HG02763 (cell line): ENCODE results near the gene MRPL58.
"Not testable (repeated sequence)": the region's sequence is repeated elsewhere in the genome, so short reads cannot be mapped to it uniquely, and the experiment has no call there.

Experiments used
- ATAC-seq: cut with Tn5 transposase; IDR thresholded peaks from one replicate; pipeline ENCODE4 v1.9.1; 2021; ENCODE audit warnings: mild to moderate bottlenecking, moderate library complexity; ENCODE audit not compliant: unreplicated experiment

MRPL58 gene

DNA sequence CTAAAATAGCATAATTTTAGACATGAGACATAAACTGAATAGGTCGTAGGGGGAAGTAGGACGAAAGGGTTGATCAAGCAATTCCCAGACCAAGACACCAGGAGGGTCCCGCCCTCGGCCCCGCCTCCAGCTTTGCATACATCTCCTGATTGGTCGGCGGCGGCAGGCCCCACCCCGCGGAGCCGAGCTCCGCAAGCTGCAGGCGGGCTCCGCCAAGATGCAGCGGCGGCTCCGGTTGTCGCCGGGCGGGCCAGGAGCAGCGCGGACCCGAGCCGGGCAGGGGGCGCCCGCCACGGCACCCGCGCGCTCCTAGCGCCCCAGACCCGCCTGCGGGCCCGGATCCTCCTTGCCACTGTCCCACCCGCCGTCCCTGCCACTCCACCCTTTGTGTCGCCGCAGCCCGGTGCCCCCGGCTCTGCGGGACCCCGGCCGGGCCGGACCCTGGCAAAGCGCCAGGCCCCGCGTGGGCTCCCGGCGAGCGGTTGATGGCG lies 25.0 kb upstream of the MRPL58 start, which contains the start of gene CDR2L:
Gene CDR2L (plus strand): TSS at position 215 of the 491 bp plus-strand sequence. CDS start 412 bp downstream, outside the sequence.
- peak; percentile 78 for ATAC-seq

DNA sequence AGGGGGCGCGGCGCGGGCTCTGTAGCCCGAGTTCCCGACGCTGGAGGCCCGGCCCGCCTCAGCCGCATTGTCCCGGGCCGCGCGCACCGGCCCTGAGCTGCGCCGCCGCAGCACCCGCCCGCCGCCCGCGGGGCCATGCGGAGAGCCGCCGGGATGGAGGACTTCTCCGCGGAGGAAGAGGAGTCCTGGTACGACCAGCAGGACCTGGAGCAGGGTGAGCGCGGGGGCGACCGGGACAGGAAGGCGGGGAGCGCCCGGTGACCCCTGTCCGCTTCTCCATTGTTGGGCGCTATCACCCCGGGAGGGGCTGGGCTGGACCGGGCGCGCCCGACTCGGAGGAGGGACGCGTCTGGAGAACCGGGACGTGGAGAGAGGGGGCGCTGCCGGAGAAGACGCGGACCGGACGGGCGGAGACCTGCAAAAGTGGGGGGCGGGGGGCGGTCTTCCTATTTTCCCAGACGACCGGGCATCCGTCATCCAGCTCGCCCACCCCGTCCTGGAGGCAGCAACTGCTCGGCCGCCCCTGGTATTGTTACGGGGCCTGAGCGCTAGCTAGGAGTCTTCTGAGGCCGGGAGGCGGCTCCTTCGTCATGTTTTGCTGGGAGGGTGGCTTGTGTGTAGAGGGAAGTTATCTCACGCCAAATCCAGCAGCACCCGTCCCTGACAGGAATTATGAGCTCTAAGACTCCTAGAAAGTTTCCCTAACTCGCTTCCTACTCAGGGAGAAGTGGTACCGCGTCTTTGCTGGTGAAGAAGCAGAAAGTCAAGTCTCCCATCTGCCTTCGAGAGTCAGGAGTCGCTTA lies 24.4 kb upstream of the MRPL58 start:
- ATAC-seq: peak; percentile 24

DNA sequence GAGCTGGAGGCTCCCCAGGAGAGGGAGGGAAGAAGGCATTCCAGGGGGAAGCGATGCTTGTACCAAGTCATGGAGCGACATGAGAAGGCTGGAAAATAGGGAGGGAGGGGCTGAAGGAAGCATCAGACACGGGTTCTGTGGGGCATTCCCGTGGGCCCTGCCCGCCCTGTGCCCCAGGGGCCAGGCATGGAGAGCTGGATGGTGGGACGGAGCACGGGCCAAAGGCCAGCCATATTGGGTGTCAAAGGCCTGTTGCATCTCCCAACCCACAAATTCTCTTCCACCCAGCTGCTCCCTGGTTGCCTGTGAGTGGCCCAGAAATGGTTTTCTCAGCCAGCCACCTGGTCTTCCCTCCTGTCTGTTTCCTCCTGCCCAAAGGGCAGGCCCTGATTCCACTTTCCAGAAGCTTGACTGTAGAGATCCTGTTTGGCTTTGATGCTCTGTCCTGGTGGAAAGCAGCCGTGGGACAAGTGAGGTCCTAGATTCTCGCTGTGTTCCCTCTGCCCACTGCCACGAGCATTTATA lies 21.8 kb upstream of the MRPL58 start:
- no peak for ATAC-seq

DNA sequence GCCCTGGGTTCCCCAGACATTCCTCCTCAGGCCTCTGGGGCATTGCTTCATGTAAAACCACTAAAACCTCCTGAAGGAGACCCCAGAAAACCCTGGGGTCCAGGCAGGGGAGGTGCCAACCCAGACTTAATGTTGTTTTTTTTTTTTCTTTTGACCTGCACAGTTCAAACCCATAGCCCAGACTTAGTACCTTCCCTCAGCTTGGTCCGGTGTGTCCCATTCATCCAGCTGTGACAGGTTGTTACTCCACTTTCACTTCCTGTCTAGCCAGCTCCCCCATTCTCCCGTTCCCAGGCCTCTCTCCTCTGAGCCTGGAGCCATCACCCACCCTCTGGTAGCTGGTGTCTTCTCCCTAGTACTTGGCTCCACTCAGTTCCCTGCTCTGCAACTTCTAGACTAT lies 20.2 kb upstream of the MRPL58 start:
- ATAC-seq: no peak

DNA sequence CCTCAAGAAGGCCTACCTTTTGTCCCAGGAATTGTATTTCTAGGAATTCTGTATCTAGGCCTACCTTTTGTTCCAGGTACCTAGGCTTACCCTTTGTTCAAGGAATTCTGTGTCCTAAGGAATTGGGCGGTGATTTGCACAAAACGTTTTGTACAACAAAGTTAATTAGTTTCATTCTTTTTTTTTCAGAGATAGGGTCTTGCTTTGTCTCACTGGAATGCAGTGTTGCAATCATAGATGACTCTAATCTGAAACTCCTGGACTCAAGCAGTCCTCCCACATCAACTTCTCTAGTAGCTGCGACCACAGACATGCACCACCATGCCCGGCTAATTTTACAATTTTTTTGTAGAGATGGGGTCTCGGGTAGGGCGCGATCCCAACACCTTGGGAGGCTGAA lies 18.0 kb upstream of the MRPL58 start:
- no peak for ATAC-seq

DNA sequence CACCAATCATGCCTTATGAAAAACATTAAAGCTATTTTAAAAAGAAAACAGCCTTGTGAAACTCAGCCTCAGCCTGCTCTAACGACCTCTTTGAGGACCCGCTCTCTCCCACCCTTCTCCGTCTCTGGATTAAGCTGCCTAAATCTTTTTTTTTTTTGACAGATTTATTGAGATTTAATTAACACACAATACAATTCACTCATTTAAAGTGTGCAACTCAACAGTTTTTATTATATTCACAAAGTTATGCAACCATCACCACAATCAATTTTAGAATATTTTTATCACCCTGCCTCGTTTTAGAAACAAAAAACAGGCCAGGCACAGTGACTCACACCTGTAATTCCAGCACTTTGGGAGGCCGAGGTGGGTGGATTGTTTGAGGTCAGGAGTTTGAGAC lies 16.6 kb upstream of the MRPL58 start:
- ATAC-seq: no peak

DNA sequence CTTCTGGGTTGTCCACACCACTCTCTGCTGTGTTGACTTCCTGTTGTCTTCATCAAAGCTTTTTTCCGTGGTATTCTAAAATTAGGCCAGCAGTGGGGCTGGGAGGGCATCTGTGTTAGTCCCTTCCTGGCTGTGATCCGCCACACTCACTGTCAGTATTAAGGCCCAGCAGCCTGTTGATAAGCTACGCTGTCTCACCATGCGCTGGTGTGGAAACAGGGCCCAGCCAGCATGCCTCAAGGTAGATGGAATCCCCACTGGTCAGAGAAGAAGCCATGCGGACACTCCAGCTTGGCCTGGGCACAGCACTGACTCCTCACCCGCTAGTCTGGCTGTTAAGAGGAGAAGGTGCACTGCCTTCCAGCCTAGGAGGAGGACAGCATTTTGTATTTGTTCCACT lies 13.7 kb upstream of the MRPL58 start:
- no peak for ATAC-seq

DNA sequence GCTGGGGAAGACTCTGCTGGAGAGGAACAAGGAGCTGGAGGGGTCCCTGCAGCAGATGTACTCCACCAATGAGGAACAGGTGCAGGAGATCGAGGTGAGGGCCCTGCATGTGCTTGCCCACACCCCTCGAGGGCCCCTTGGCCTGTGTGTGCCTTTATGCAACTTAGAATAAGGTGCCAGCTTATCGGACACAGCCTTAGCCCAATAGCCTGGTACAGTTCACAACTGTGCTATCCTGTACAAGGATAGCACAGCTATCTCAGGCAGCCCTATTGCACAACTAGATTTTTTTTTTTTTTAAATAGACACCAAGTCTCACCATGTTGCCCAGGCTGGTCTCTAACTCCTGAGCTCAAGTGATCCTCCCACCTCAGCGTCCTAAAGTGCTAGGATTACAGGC lies 12.9 kb upstream of the MRPL58 start:
- no peak for ATAC-seq

DNA sequence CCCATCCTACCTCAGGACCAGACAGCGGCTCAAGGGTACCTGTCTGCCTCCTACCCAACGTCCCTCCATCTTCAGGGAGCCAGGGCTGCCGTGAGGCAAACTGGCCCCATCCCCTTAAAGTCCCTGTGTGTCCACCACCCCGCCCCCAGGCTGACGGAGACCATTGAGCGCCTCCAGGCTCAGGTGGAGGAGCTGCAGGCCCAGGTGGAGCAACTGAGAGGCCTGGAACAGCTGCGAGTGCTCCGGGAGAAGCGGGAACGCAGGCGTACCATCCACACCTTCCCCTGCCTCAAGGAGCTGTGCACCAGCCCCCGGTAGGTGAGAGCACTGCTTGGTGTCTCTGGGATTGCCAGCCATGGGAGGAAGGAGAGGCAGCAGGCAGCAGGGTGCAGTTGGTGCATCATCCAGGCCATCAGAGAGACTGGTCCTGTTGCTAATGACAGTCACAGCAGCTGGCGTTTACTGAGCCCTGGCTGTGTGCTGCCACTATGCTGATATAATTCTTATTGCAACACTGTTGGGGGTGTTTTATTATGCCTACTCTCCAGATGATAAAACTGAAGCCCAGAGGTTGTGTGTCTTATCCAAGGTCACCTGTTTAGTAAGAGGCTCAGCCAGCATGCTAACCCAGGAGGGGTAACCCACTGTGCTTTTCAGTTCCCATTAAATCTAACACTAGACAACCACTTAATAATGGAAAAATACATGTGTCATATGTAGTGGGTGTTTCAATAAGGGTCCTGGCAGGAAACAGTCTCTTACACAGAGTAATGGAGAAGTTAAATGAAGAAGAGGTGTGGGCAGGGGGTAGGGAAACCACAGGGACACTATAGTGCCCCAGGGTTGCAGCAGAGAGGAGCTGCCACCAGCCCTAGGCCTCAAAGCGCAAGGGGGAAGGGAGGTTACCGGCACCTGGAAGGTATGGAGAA lies 10.3 kb upstream of the MRPL58 start:
- no peak for ATAC-seq

DNA sequence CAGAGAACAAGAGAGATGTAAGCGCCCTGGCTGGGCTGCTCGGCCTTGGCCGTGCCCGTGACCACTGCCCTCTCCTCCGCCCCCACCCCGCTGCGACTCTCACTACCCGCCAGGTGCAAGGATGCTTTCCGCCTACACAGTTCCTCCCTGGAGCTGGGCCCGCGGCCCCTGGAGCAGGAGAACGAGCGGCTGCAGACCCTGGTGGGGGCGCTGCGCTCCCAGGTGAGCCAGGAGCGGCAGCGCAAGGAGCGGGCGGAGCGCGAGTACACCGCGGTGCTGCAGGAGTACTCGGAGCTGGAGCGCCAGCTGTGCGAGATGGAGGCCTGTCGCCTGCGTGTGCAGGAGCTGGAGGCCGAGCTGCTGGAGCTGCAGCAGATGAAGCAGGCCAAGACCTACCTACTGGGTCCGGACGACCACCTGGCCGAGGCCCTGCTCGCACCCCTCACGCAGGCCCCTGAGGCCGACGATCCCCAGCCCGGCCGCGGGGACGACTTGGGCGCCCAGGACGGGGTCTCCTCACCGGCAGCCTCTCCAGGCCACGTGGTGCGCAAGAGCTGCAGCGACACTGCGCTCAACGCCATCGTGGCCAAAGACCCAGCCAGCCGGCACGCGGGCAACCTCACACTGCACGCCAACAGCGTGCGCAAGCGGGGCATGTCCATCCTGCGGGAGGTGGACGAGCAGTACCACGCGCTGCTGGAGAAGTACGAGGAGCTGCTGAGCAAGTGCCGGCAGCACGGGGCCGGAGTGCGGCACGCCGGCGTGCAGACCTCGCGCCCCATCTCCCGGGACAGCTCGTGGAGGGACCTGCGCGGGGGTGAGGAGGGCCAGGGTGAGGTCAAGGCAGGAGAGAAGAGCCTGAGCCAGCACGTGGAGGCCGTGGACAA lies 9.2 kb upstream of the MRPL58 start:
- ATAC-seq: no peak

DNA sequence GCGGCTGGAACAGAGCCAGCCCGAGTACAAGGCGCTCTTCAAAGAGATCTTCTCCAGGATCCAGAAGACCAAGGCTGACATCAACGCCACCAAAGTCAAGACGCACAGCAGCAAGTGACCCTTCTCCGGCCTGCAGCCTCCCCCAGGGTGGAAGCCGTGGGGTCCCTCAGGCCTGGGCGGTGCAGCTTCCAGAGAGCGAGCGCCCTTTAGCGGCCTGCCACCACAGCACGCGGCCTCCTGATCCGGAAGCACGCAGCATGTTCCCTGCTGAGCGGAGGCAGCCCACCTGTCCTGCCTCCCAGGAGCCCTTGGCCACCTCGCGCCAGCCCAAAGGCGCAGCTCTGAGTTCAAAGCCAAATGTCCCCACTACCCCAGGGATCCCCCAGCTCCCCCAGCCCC lies 8.5 kb upstream of the MRPL58 start:
- ATAC-seq: no peak

DNA sequence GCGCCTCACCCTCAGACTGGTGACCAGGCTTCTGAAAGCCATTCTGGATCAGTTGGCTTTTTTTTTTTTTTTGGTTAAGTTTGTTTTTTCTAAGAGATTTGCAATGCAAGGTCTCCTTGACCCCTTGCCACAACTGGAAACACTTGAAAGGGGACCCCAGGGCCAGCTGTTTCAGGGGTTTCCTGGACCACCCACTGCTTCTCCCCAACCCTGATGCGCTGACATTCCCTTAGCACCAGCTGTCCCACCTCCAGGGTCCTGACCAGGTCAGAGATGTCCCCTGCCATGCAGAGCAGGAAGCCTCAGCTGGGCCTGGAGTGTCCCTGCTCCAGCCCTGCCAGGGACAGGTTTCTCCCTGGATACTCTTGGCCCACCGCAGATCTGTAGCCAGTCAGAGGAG lies 8.1 kb upstream of the MRPL58 start:
- no peak for ATAC-seq

DNA sequence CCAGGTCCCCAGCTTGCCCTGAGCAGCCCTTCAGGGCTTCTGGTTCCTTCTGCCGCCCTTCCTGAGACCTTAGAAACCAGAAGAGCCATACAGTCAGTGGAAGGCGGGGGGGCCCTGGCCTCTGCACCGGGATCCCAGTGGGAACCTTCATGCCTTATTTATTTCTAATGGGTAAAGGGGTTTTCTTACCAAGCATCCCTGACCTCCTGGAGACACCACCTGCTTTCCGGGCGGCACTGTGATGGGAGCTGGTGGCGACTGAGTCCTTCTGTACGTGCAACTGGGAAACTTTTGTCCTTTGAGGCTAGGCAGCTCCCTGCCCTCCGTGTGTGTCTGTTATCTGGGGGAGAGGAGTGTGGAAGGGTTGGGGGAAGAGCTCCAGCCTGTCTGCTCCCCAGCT lies 7.2 kb upstream of the MRPL58 start:
- no peak for ATAC-seq

DNA sequence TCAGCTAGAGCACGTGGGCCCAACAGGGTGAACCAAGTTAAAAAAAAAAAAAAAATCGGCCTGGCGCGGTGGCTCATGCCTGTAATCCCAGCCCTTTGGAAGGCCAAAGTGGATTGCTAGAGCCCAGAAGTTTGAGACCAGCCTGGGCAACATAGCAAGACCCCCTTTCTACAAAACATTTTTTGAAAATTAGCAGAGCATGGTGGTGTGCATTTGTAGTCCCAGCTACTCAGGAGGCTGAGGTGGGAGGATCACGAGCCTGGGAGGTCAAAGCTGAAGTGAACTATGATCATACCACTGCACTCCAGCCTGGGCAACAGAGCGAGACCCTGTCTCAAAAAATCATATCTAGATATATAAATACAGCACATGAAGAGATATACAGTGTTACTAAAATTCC lies 6.4 kb upstream of the MRPL58 start:
- ATAC-seq: not testable (repeated sequence)

DNA sequence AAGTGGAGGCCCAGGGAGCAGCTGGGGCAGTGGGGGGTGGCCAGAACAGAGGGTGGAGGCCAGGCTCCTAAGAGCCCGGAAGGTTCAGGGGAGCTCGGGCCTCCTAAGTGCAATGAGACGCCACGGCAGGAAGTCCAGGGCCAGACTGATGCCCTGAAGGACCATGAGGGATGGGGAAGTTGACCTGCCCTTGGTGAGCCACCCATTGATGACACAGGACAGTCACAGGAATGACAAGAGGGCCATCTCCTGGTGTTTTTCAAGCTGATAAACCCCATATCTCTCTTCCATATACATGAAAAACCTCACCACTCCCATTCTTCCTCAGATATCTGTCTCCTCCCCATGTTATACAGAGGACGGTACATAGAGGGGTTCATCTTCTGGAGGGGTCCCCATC lies 5.8 kb upstream of the MRPL58 start:
- no peak for ATAC-seq

DNA sequence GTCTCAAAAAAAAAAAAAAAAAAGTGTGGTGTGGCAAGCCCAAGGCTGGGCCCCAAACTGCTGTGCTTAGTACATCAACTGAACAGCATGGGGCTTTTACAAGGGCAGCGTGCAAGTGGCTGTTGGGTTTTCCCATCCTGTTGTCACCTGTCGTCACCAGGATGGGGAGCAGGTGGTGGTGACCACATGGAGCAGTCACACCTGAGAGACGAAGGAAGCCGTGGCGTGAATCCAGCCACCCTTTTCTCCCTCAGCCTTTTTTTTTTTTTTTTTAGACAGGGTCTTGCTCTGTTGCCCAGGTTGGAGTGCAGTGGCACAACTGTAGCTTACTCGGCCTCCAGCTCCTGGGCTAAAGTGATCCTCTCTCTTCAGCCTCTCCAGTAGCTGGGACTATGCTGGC lies 4.1 kb upstream of the MRPL58 start:
- no peak for ATAC-seq

DNA sequence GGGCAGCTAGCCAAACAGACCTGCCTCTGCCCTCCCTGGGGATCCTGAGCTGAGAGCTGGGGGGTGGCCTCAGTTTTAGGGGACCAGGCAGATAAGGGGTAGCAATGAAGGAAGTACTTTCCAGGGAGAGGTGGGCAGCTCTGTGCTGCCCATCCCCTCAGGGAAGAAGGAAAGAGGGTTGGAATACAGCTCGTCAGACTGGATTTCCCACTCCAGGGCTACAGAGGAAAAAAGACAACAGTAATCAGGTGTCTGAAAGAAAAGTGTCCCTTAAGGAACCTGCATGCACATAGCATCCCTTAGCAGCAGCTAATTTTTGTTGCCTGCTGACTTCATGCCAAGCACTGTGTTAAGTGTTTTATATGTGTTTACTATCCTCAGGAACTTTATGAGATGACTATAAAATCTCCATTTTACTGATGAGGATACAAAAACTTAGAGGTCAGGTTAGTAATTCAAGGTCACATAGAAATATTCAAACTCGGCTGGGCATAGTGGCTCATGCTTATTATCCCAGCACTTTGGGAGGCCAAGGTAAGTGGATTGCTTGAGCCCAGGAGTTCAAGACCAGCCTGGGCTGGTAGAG lies 3.2 kb upstream of the MRPL58 start:
- no peak for ATAC-seq

DNA sequence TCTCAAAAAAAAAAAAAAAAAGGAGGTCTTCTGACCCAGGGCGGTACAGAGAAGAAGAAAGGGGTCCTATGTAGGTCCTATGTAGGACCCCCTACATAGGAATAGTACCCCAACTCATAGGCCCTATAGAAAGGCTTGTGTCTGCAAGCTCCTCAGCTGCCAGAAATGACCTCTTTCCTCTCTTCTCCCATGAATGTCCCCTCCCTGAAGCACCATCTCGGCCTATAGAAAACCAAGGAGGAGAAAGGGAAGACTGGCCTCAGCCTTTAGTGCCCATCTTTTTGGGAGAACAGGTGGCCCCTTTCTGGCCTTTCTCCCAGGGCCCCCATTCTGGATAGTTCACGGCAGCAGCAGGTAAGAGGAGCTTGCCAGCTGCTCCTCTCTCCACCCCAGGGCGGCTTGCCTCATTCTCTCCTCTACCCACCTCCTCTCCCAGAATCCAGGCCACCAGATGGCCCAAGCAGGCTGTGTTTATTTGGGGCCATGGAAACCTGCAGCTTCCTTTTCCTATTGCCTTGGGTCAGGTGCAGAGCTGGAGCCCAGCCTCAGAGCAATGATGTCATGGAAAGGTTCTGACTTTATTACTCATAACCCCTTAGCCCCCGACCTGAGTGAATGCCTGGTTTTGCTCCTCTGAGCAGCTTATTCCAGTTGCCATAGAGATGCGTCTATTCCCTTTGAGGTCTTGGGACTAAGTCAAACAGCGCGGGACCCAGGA lies 1.6 kb upstream of the MRPL58 start:
- ATAC-seq: no peak

DNA sequence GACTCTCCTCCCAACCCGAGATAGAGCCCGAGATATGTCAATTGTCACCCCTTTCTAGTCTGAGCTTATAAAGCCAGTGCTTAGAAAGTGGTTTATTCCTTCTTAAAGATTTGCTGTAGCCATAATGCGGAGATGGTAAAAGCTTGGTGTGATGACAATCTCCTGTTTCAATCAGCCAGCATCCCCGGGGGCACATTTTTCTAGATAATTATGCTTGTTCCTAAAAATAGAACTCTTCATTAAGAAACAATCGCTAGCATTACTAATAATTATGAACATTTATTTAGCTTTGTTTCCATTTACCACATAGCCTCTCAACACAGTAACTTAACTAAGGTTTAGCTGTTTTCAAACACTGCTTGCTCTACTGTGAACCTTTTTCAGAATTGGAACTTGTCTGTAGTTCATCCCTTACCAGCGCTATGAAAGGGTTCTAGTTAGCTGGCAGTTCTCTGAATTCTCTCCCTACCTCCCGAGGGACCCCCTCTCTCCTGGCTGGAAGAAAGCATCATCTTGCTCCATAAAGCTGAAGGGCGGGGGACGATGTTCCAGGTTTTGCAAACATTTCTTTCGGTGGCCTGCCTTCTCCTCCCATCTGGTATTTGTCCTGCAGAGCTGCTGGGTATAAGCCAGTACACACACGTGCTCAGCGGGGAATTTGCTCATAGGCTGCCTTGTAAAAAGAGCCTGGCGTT lies 922 bp upstream of the MRPL58 start:
- no peak for ATAC-seq
